NT2/D1 (cell line): ENCODE data around the gene SYT6.

Experiments used
- DNase-seq: peaks from one replicate; pipeline ENCODE4 v3.0.0-alpha.2; 2011; ENCODE audit warnings: low read depth, low spot score
- H3K27me3 ChIP-seq: 2 replicates; pipeline ENCODE4 v1.6.0; 2011; ENCODE audit warnings: mild to moderate bottlenecking; ENCODE audit not compliant: insufficient read length, insufficient read depth
- H3K36me3 ChIP-seq: 2 replicates; pipeline ENCODE4 v1.6.1; 2011; ENCODE audit warnings: mild to moderate bottlenecking, low read length, mixed read lengths; ENCODE audit not compliant: insufficient read depth, insufficient read length
- H3K4me1 ChIP-seq: 2 replicates; pipeline ENCODE4 v1.5.1; 2011; ENCODE audit not compliant: insufficient read depth, insufficient read length
- H3K4me3 ChIP-seq: 2 replicates; pipeline ENCODE4 v1.5.1; 2011; ENCODE audit warnings: low read depth; ENCODE audit not compliant: insufficient read length
- H3K9ac ChIP-seq: 2 replicates; pipeline ENCODE4 v1.6.0; 2011; ENCODE audit warnings: low read depth; ENCODE audit not compliant: insufficient read length
- H3K9me3 ChIP-seq: 2 replicates; pipeline ENCODE4 v1.5.1; 2011; ENCODE audit warnings: mild to moderate bottlenecking, low read length; ENCODE audit not compliant: insufficient read depth
- SUZ12 ChIP-seq: IDR thresholded peaks from 2 replicates; pipeline ENCODE4 v1.6.1; 2011; ENCODE audit not compliant: insufficient read length, insufficient read depth; ENCODE audit errors: extremely low read depth
- YY1 ChIP-seq: IDR thresholded peaks from 2 replicates; pipeline ENCODE4 v1.6.1; 2011; ENCODE audit not compliant: insufficient read length, insufficient read depth
- ZNF274 ChIP-seq: IDR thresholded peaks from 2 replicates; pipeline ENCODE4 v1.6.1; 2011; ENCODE audit warnings: mild to moderate bottlenecking, low read depth, low read length

Gene SYT6

GRCh38 chr1:114097109-114097508, 56.6 kb downstream of the SYT6 start:
- no peak for DNase-seq
- no peaks in the 10 kb centered on the region for H3K27me3 ChIP-seq
- no peak overlapping the region for H3K9ac ChIP-seq
- H3K9me3 ChIP-seq: no peaks in the 10 kb centered on the region
- H3K4me1 ChIP-seq: peaks cover 4% of the 10 kb centered on the region
- peaks cover 38% of the 10 kb centered on the region for H3K36me3 ChIP-seq
- TF ChIP-seq SUZ12 (no peak), ZNF274 (no peak), YY1 (no peak)
- no peak overlapping the region for H3K4me3 ChIP-seq

DNA sequence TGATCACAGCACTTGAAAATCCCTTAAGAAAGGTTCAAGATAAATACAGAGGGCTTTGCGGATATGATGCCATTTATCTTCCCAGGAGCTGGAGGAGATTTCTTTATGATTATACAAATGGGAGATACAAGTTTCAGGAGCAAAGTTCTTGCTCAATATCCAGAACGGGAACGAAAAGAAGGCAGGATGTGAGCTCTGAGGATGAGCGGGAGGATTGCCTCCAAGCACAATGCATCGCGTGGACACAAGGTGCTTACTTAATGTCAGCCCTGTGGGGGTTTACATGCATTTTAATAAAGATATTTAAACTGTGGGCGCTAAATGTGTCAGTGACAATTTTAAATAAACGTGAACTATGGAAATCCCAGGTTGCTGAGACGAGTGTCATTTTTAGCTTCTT, 59.0 kb downstream of the SYT6 start:
- DNase-seq: no peak
- no peak overlapping the region for H3K9ac ChIP-seq
- no peaks in the 10 kb centered on the region for H3K27me3 ChIP-seq
- H3K9me3 ChIP-seq: no peaks in the 10 kb centered on the region
- H3K4me1 ChIP-seq: peaks cover 9% of the 10 kb centered on the region
- TF ChIP-seq YY1 (no peak), SUZ12 (no peak), ZNF274 (no peak)
- peaks cover 40% of the 10 kb centered on the region for H3K36me3 ChIP-seq
- no peak overlapping the region for H3K4me3 ChIP-seq

DNA sequence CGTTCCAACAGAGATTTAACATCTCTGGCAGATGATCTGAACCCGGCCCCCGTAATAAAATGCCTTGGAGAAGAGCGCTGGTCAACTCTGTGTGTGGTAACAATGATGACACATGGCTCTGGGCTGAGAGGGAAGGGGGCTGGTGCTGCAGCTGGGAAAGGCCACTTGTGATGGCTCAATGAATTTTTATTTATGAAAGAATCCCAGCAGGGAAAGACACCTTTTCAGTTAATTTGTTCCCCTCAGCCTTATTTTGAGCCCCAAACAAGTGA, 59.4 kb downstream of the SYT6 start:
- no peak overlapping the region for H3K4me3 ChIP-seq
- H3K9ac ChIP-seq: no peak overlapping the region
- H3K27me3 ChIP-seq: no peaks in the 10 kb centered on the region
- TF ChIP-seq SUZ12: no peak
- TF ChIP-seq ZNF274: no peak
- TF ChIP-seq YY1: no peak
- H3K36me3 ChIP-seq: peaks cover 39% of the 10 kb centered on the region
- peaks cover 12% of the 10 kb centered on the region for H3K4me1 ChIP-seq
- H3K9me3 ChIP-seq: no peaks in the 10 kb centered on the region
- no peak for DNase-seq

GRCh38 chr1:114093624-114094362, 59.9 kb downstream of the SYT6 start:
- H3K9ac ChIP-seq: no peak overlapping the region
- no peaks in the 10 kb centered on the region for H3K27me3 ChIP-seq
- no peak for TF ChIP-seq ZNF274
- TF ChIP-seq SUZ12: no peak
- peaks cover 12% of the 10 kb centered on the region for H3K4me1 ChIP-seq
- DNase-seq: no peak
- H3K4me3 ChIP-seq: no peak overlapping the region
- H3K9me3 ChIP-seq: no peaks in the 10 kb centered on the region
- peaks cover 35% of the 10 kb centered on the region for H3K36me3 ChIP-seq

DNA sequence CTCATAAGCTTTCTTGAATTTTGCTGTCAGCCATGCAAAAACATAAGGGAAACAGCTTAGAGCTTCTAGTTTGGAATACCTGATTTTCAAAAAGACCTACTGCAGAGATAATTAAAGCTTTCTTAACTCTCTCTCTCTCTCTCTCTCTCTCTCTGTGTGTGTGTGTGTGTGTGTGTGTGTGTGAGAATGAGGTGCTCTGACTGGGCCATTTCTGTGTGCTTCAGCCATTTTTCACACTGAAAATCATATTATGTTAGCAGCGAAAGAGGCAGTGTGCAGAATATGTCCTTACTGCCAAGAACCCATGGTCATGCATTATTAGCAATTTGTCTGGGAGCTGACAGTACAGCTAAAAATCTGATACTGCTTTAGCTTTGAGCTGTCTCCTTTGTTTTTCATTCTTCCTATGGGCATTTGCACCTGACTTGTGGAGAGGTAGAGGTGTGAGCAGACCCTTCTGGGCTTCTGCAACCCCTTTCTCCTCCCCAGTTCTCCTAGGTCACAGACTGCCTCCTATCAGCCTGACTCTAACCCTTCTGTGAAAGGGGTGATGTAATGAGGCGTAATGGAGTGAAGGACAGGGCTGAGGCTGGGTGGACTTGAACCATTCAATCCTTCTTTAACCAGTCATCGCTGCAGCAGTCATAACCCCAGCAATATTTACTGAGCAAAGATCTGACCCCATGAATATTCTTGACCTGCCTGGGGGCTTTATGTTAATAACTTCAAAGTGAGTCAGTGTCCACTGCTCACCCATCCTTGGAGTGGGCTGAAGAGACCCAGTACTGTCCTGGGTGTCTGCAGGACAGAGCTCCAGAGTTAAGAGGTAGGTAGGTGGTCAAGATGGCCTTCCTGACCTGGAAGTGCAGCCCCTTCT, 61.2 kb downstream of the SYT6 start:
- Histone ChIP-seq H3K4me1 (peaks cover 17% of the 10 kb centered on the region), H3K4me3 (no peak overlapping the region), H3K9ac (no peak overlapping the region), H3K36me3 (peaks cover 21% of the 10 kb centered on the region), H3K27me3 (no peaks in the 10 kb centered on the region), H3K9me3 (peaks cover 9% of the 10 kb centered on the region; the same call in 1 of the 2 replicates)
- no peak for DNase-seq
- no peak for TF ChIP-seq ZNF274
- TF ChIP-seq YY1: no peak
- TF ChIP-seq SUZ12: no peak

DNA sequence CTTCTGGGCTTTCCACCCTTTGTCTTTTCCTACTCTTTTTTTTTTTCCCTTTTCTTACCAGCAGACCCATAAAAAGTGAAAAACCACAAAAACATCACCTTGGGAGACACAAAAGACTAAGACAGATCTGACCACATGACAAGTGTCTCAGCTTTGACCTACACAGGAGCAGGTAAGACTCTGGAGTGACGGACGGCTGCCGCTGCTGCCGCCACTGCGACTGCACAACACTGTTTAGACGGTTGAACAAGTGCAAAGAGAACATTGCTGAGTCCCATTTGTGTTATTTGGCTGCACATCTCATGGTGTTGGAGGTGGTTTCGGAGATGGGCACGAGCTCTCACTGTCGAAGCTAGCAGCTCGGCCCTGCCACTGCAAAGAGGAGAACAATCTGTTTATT, 62.0 kb downstream of the SYT6 start:
- peaks cover 17% of the 10 kb centered on the region for H3K4me1 ChIP-seq
- H3K27me3 ChIP-seq: no peaks in the 10 kb centered on the region
- peaks cover 14% of the 10 kb centered on the region for H3K36me3 ChIP-seq

More for the DNA sequence above, 62.0 kb downstream of the SYT6 start:
- DNase-seq: no peak
- Histone ChIP-seq H3K9ac (no peak overlapping the region), H3K9me3 (peaks cover 16% of the 10 kb centered on the region; the same call in 1 of the 2 replicates), H3K4me3 (no peak overlapping the region)
- TF ChIP-seq SUZ12 (no peak), YY1 (no peak), ZNF274 (no peak)
